ENCODE measurements around the gene LRCH1. TPM values are rescaled to one million over a fixed set of nuclear protein-coding genes. Genes with fewer than 3 reads are reported as not detected.

Gene LRCH1
- total and polyA plus RNA-seq, 2 experiments from 2014 or later, result 3.9 to 9.2 TPM

GRCh38 chr13:46539231-46539630, 13.7 kb upstream of the LRCH1 start:
- no peaks in the 10 kb centered on the region for H3K4me1 ChIP-seq (ENCODE audit: insufficient read depth)
- no peaks in the 10 kb centered on the region for H3F3A ChIP-seq (replicated peaks; ENCODE audit: low read depth)
- Mint-ChIP-seq H3K4me3 (no peak overlapping the region), H3K27me3 (ENCODE audit: insufficient read depth, low read depth, poor library complexity) (peaks cover 2% of the 10 kb centered on the region), H3K4me1 (no peaks in the 10 kb centered on the region; the same call in 2 of the 3 replicates), H3K9me3 (no peaks in the 10 kb centered on the region), H3K27ac (no peak overlapping the region), H3K36me3 (ENCODE audit: low read depth) (no peaks in the 10 kb centered on the region)
- no peak overlapping the region for H3K4me2 ChIP-seq
- no peak overlapping the region for H2AFZ ChIP-seq
- no peak for DNase-seq (ENCODE audit: low spot score)
- no peaks in the 10 kb centered on the region for H3K36me3 ChIP-seq (ENCODE audit: insufficient read depth)
- H3K79me2 ChIP-seq (replicated peaks; ENCODE audit: insufficient read depth), result no peaks in the 10 kb centered on the region
- H3K27me3 ChIP-seq (ENCODE audit: insufficient read depth), result no peaks in the 10 kb centered on the region
- H3K9me2 ChIP-seq (ENCODE audit: insufficient read depth), result no peaks in the 10 kb centered on the region
- no peaks in the 10 kb centered on the region for H4K20me1 ChIP-seq (replicated peaks; ENCODE audit: insufficient read depth)
- H3K4me3 ChIP-seq, result no peak overlapping the region
- no peak overlapping the region for H3K27ac ChIP-seq (ENCODE audit: low read depth)
- TF ChIP-seq CTCF (conservative IDR thresholded peaks at IDR 0.05; ENCODE audit: low read depth in 2 of 2) (no peak), ETS1 (IDR thresholded peaks at IDR 0.05) (no peak), ZNF462 (CRISPR knock-in tag; IDR thresholded peaks at IDR 0.05) (no peak), NANOG (IDR thresholded peaks at IDR 0.05; ENCODE audit: borderline replicate concordance) (no peak), REST (IDR thresholded peaks at IDR 0.05; ENCODE audit: unreplicated experiment) (no peak), JUNB (IDR thresholded peaks at IDR 0.05; ENCODE audit: unreplicated experiment) (no peak), POLR2AphosphoS5 (IDR thresholded peaks at IDR 0.05; ENCODE audit: low read depth) (no peak), STAT1 (IDR thresholded peaks at IDR 0.05; ENCODE audit: unreplicated experiment) (no peak), EZH2phosphoT487 (IDR thresholded peaks at IDR 0.05; ENCODE audit: unreplicated experiment) (no peak), EZH2 (IDR thresholded peaks at IDR 0.05; ENCODE audit: low read depth, unreplicated experiment) (no peak), CREB1 (CRISPR knock-in tag; IDR thresholded peaks at IDR 0.05; ENCODE audit: low read depth) (no peak), ZNF331 (CRISPR knock-in tag; IDR thresholded peaks at IDR 0.05; ENCODE audit: low read depth) (no peak), ZNF114 (CRISPR knock-in tag; IDR thresholded peaks at IDR 0.05) (no peak)
- ATAC-seq, result no peak
